GM23248 (cell line): ENCODE results near the gene SLC5A4. TPM values are rescaled to one million over a fixed set of nuclear protein-coding genes. Genes with fewer than 3 reads are reported as not detected.

Experiments
- DNase-seq: peaks from one replicate; pipeline ENCODE4 v3.0.0-alpha.2; 2015
- H2AFZ ChIP-seq: fragments of 200-600 bp; sonication (generic); 2 replicates; pipeline ENCODE4 v1.6.1; 2016; ENCODE audit warnings: antibody characterized with exemption
- H3F3A ChIP-seq: fragments of 200-600 bp; sonication (generic); 2 replicates; pipeline ENCODE4 v1.6.1; 2016; ENCODE audit warnings: mild to moderate bottlenecking, antibody characterized with exemption, mixed run types; ENCODE audit not compliant: insufficient read depth
- H3K27ac ChIP-seq: fragments of 200-600 bp; sonication (generic); 2 replicates; pipeline ENCODE4 v1.5.1; 2016; ENCODE audit warnings: mild to moderate bottlenecking
- H3K27me3 ChIP-seq: fragments of 200-600 bp; sonication (generic); replicated peaks from 2 replicates; pipeline ENCODE4 v1.6.1; 2016; ENCODE audit warnings: mild to moderate bottlenecking; ENCODE audit not compliant: insufficient read depth
- H3K36me3 ChIP-seq: fragments of 200-600 bp; sonication (generic); 2 replicates; pipeline ENCODE4 v1.6.1; 2016; ENCODE audit warnings: low read depth, mild to moderate bottlenecking
- H3K4me1 ChIP-seq: fragments of 200-600 bp; sonication (generic); 2 replicates; pipeline ENCODE4 v1.6.1; 2016; ENCODE audit warnings: mild to moderate bottlenecking; ENCODE audit not compliant: insufficient read depth
- H3K4me2 ChIP-seq: fragments of 200-600 bp; sonication (generic); one replicate; pipeline ENCODE4 v1.6.1; 2016; ENCODE audit warnings: mild to moderate bottlenecking; ENCODE audit not compliant: unreplicated experiment
- H3K4me3 ChIP-seq: fragments of 200-600 bp; sonication (generic); 2 replicates; pipeline ENCODE4 v1.5.1; 2016; ENCODE audit warnings: mild to moderate bottlenecking
- H3K79me2 ChIP-seq: fragments of 200-600 bp; sonication (generic); 2 replicates; pipeline ENCODE4 v1.6.1; 2016; ENCODE audit warnings: mild to moderate bottlenecking; ENCODE audit not compliant: insufficient read depth
- H3K9ac ChIP-seq: fragments of 200-600 bp; sonication (generic); 2 replicates; pipeline ENCODE4 v1.6.1; 2016; ENCODE audit warnings: mild to moderate bottlenecking
- H3K9me2 ChIP-seq: fragments of 200-600 bp; sonication (generic); 2 replicates; pipeline ENCODE4 v1.6.1; 2016; ENCODE audit warnings: mixed run types, mild to moderate bottlenecking, moderate library complexity; ENCODE audit not compliant: insufficient read depth
- H3K9me3 ChIP-seq: fragments of 200-600 bp; sonication (generic); one replicate; pipeline ENCODE4 v1.6.1; 2017; ENCODE audit warnings: low read depth
- H4K20me1 ChIP-seq: fragments of 200-600 bp; sonication (generic); 2 replicates; pipeline ENCODE4 v1.6.0; 2016; ENCODE audit not compliant: insufficient read depth
- EZH2 ChIP-seq: fragments of 200-600 bp; sonication (generic); IDR thresholded peaks from 2 replicates; pipeline ENCODE4 v1.6.1; 2018; ENCODE audit warnings: antibody characterized with exemption, mild to moderate bottlenecking; ENCODE audit not compliant: insufficient read depth, poor library complexity, severe bottlenecking
- EZH2phosphoT487 ChIP-seq: fragments of 200-600 bp; sonication (generic); IDR thresholded peaks from 2 replicates; pipeline ENCODE4 v1.6.1; 2018; ENCODE audit warnings: antibody characterized with exemption, moderate library complexity, mild to moderate bottlenecking, low read depth; ENCODE audit not compliant: insufficient read depth
- WGBS, 2 experiments: methylation state at CpG; one replicate each; pipeline ENCODE4 v1.1.6; 2015 to 2017; ENCODE audit warnings: low lambda C conversion rate in 2 of 2, low coverage in 1 of 2; ENCODE audit errors: missing lambda C conversion rate in 2 of 2; 5-methylcytosine and 5-hydroxymethylcytosine counted together
- in situ Hi-C: fragments of 300-500 bp; cut with MboI; formaldehyde crosslinking; loops from 2 replicates; pipeline ENCODE4 v1.15.0; 2020
- polyA plus RNA-seq: library from polyadenylated mRNA; unstranded; fragments of >200 nt; fragmentation: Nextera tagmentation; extraction: Ambion mirVana; gene quantifications from 2 replicates; pipeline ENCODE4 v1.2.1, GENCODE V29; 2016
- total RNA-seq: library from RNA; depleted of rRNA; stranded (reverse); fragments of >200 nt; shearing (Covaris generic); gene quantifications from 2 replicates; pipeline ENCODE4 v1.2.3, GENCODE V29; 2014

Gene SLC5A4
- total and polyA plus RNA-seq, 2 experiments from 2014 or later: not detected

DNA sequence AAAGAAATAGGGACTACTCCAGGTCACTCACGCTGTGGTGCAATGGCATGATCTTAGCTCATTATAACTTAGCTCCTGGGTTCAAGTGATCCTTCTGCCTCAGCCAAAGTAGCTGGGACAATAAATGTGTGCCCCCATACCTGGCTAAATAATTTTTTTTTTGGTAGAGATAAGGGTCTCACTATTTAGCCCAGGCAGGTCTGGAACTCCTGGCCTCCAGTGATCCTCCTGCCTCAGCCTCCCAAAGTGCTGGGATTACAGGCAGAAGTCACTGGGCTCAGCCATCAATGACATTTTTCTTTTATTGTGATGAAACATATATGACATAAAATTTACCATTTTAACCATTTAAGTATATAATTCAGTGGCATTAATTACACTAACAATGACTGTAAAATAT lies 10.6 kb downstream of the SLC5A4 start:
- DNase-seq: no peak
- H3K36me3 ChIP-seq: no peaks in the 10 kb centered on the region
- H3K4me2 ChIP-seq: no peak overlapping the region
- in situ Hi-C loops: no loop called here
- H3F3A ChIP-seq: no peaks in the 10 kb centered on the region
- H3K4me3 ChIP-seq: no peak overlapping the region
- H3K79me2 ChIP-seq: no peaks in the 10 kb centered on the region
- H3K9me3 ChIP-seq: no peaks in the 10 kb centered on the region
- no peak overlapping the region for H2AFZ ChIP-seq
- 23 to 53% methylated on average over 1 of the region's 1 CpG for WGBS, 2 experiments
- H3K9me2 ChIP-seq: no peaks in the 10 kb centered on the region
- no peak overlapping the region for H3K9ac ChIP-seq
- H3K27me3 ChIP-seq: peaks cover 3% of the 10 kb centered on the region; the same call in 1 of the 2 replicates
- no peaks in the 10 kb centered on the region for H4K20me1 ChIP-seq
- TF ChIP-seq EZH2: no peak
- TF ChIP-seq EZH2phosphoT487: no peak
- H3K27ac ChIP-seq: no peak overlapping the region
- H3K4me1 ChIP-seq: no peaks in the 10 kb centered on the region

DNA sequence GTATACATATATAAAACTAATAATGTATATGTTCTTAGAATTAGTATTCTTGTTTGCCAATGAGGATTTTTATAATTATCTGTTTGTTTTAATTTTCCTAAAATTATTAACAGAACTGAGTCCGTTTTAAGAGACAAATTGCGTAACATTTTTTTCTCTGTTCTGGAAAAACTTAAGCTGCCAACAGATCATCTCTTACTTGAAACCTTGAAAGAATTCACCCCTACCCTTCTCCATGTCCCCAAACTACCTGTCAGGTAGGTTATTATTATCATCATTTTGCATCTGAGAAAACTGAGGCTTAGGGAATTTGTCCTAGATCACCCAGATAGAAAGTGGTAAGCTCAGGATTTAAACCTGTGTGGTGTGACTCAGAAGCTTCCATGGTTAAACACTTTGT lies 14.7 kb downstream of the SLC5A4 start:
- Histone ChIP-seq H4K20me1 (no peaks in the 10 kb centered on the region), H3K9me3 (no peaks in the 10 kb centered on the region), H3K9ac (no peak overlapping the region), H3F3A (no peaks in the 10 kb centered on the region), H3K4me3 (no peak overlapping the region), H3K4me1 (no peaks in the 10 kb centered on the region), H2AFZ (no peak overlapping the region), H3K36me3 (no peaks in the 10 kb centered on the region), H3K79me2 (no peaks in the 10 kb centered on the region), H3K27me3 (peaks cover 8% of the 10 kb centered on the region), H3K4me2 (no peak overlapping the region), H3K9me2 (no peaks in the 10 kb centered on the region), H3K27ac (no peak overlapping the region)
- in situ Hi-C loops: no loop called here
- TF ChIP-seq EZH2 (no peak), EZH2phosphoT487 (no peak)
- no peak for DNase-seq
- 3 to 6% methylated on average over 2 of the region's 2 CpGs for WGBS, 2 experiments

DNA sequence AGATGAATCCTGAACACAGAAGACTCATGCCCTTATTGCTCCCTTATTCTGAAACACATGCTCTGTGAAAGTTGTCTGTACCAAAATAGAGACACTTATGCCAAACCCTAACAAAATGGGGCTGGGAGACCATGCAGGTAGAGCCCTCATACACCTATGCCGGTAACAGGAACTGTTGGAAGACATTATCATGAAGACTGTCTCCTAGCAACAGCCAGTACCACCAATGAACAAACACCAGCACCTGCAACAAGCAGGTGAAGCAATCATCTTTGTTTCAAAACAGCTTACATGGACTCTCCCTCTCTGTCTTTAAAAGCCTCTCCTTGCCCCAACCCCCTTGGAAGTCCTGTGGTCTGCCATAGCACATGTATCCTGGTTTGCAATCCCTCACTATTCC lies 17.2 kb downstream of the SLC5A4 start:
- no peaks in the 10 kb centered on the region for H3K79me2 ChIP-seq
- peaks cover 8% of the 10 kb centered on the region; the same call in 1 of the 2 replicates for H3K27me3 ChIP-seq
- no peaks in the 10 kb centered on the region for H3K9me3 ChIP-seq
- H3K36me3 ChIP-seq: no peaks in the 10 kb centered on the region
- in situ Hi-C loops: no loop called here
- H3K9ac ChIP-seq: no peak overlapping the region
- no peak overlapping the region for H2AFZ ChIP-seq
- no peak for TF ChIP-seq EZH2phosphoT487
- H3F3A ChIP-seq: no peaks in the 10 kb centered on the region
- H3K4me1 ChIP-seq: no peaks in the 10 kb centered on the region
- H4K20me1 ChIP-seq: no peaks in the 10 kb centered on the region
- no peak for DNase-seq
- H3K4me2 ChIP-seq: no peak overlapping the region
- 73 to 76% methylated on average over 1 of the region's 1 CpG for WGBS, 2 experiments
- H3K27ac ChIP-seq: no peak overlapping the region
- H3K4me3 ChIP-seq: no peak overlapping the region
- no peaks in the 10 kb centered on the region for H3K9me2 ChIP-seq

DNA sequence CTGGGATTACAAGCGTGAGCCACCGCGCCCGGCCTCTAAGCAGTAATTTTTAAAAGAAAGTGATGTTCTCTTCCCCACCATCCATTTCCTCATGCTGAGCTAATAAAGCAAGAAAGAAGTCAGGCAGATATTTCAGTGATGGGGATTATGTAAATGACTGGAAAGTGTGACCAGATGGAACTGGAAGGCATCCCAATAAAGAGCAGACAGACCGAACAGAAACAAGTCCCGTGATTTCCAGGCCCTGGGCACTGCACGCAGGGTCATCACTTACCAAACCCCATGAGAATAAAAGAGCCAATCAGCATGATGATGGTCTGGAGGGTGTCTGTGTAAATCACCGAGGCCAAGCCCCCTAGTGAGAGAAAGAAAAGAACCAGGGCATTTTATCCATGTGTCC lies 18.2 kb downstream of the SLC5A4 start:
- WGBS, 2 experiments: 16 to 21% methylated on average over 8 of the region's 8 CpGs
- no peak overlapping the region for H3K27ac ChIP-seq
- no peaks in the 10 kb centered on the region for H3K79me2 ChIP-seq
- no peak overlapping the region for H3K4me2 ChIP-seq
- no peaks in the 10 kb centered on the region for H4K20me1 ChIP-seq
- no peaks in the 10 kb centered on the region for H3K4me1 ChIP-seq
- in situ Hi-C loops: no loop called here
- H2AFZ ChIP-seq: no peak overlapping the region
- H3F3A ChIP-seq: no peaks in the 10 kb centered on the region
- H3K27me3 ChIP-seq: peaks cover 8% of the 10 kb centered on the region; the same call in 1 of the 2 replicates
- DNase-seq: no peak
- no peaks in the 10 kb centered on the region for H3K9me3 ChIP-seq
- TF ChIP-seq EZH2phosphoT487: no peak
- no peak for TF ChIP-seq EZH2
- H3K4me3 ChIP-seq: no peak overlapping the region
- no peaks in the 10 kb centered on the region for H3K9me2 ChIP-seq
- H3K9ac ChIP-seq: no peak overlapping the region
- H3K36me3 ChIP-seq: no peaks in the 10 kb centered on the region

DNA sequence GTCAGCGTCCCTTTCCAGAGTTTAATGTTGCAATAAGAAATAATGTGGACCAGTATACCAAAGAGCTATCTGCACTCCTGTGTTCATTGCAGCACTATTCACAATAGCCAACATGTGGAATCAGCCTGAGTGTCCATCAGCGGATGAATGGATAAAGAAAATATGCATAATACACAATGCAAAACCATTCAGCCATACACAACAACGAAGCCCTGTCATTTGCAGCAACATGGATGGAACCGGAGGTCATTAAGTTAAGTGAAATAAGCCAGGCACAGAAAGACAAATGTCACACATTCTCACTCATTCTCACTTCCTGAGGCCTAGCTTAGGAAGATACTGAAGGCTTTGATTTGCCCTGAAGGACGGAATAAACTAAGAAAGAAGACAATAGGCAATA lies 22.1 kb downstream of the SLC5A4 start:
- H3K36me3 ChIP-seq: no peaks in the 10 kb centered on the region
- no peak for TF ChIP-seq EZH2
- no peak for TF ChIP-seq EZH2phosphoT487
- H2AFZ ChIP-seq: no peak overlapping the region
- H3K4me3 ChIP-seq: no peak overlapping the region
- DNase-seq: no peak
- no peaks in the 10 kb centered on the region for H3K9me3 ChIP-seq
- no peak overlapping the region for H3K9ac ChIP-seq
- in situ Hi-C loops: no loop called here
- H4K20me1 ChIP-seq: no peaks in the 10 kb centered on the region
- H3F3A ChIP-seq: no peaks in the 10 kb centered on the region
- no peaks in the 10 kb centered on the region for H3K4me1 ChIP-seq
- no peak overlapping the region for H3K27ac ChIP-seq
- no peaks in the 10 kb centered on the region for H3K79me2 ChIP-seq
- H3K27me3 ChIP-seq: peaks cover 5% of the 10 kb centered on the region; the same call in 1 of the 2 replicates
- WGBS, 2 experiments: 27 to 31% methylated on average over 5 of the region's 5 CpGs
- H3K4me2 ChIP-seq: no peak overlapping the region
- no peaks in the 10 kb centered on the region for H3K9me2 ChIP-seq
